Gastroesophageal sphincter (tissue), 4 donors: Measurements from ENCODE around the gene FHOD3. TPM values are rescaled to one million over a fixed set of nuclear protein-coding genes. Genes with fewer than 3 reads are reported as not detected.

ENCODE experiments used
- ATAC-seq: fragments of 150-250 bp; one replicate; pipeline ENCODE4 v1.9.1; 2016; ENCODE audit warnings: mild to moderate bottlenecking, moderate library complexity
- H3K27ac ChIP-seq, 4 donors: fragments of 200-600 bp; sonication (generic) in 3 of 4; 1 replicate in 3 of 4; 2 replicates in 1 of 4; pipeline ENCODE4 v1.5.1; 2016 to 2019
- H3K27me3 ChIP-seq: fragments of 200-600 bp; sonication (generic); one replicate; pipeline ENCODE4 v1.5.1; 2019
- H3K36me3 ChIP-seq, 2 donors: fragments of 200-600 bp; sonication (generic); one replicate each; pipeline ENCODE4 v1.5.1; 2019; ENCODE audit warnings: control low read depth in 1 of 2
- H3K4me1 ChIP-seq, 3 donors: fragments of 200-600 bp; sonication (generic); 1 replicate in 2 of 3; 2 replicates in 1 of 3; pipeline ENCODE4 v1.5.1; 2016 to 2019; ENCODE audit warnings: control low read depth in 2 of 3
- H3K4me3 ChIP-seq, 2 donors: fragments of 200-600 bp; sonication (generic); one replicate each; pipeline ENCODE4 v1.5.1; 2019; ENCODE audit warnings: mild to moderate bottlenecking in 1 of 2, moderate library complexity in 1 of 2
- H3K9me3 ChIP-seq, 3 donors: fragments of 200-600 bp; sonication (generic); one replicate each; pipeline ENCODE4 v1.5.1; 2017 to 2019; ENCODE audit warnings: control low read depth in 2 of 3
- EP300 ChIP-seq: sonication (generic); formaldehyde crosslinking; IDR thresholded peaks from one replicate; pipeline ENCODE4 v1.6.1; 2017; ENCODE audit warnings: antibody characterized with exemption, mild to moderate bottlenecking
- POLR2A ChIP-seq, 2 donors: fragments of 450-650 bp; IDR thresholded peaks; one replicate each; pipeline ENCODE4 v1.6.1; 2017; ENCODE audit warnings: antibody characterized with exemption in 2 of 2, mild to moderate bottlenecking in 2 of 2, moderate library complexity in 1 of 2
- POLR2AphosphoS5 ChIP-seq: sonication (generic); formaldehyde crosslinking; IDR thresholded peaks from one replicate; pipeline ENCODE4 v1.6.1; 2017; ENCODE audit warnings: antibody characterized with exemption
- WGBS, 2 donors: methylation state at CpG; one replicate each; pipeline ENCODE4 v1.1.5; 2018; ENCODE audit warnings: low coverage in 1 of 2; 5-methylcytosine and 5-hydroxymethylcytosine counted together
- total RNA-seq, 4 donors: library from RNA; depleted of rRNA; stranded (reverse); fragments of >200 nt; gene quantifications; one replicate each; pipeline ENCODE4 v1.1.0, GENCODE V29; 2016
- TF ChIP-seq, protein P1 (sequence below), 4 experiments: fragments of 200-600 bp in 2 of 4; fragments of 450-650 bp in 2 of 4; sonication (generic) in 1 of 4; IDR thresholded peaks; one replicate each; pipeline ENCODE4 v1.5.1; 2017 to 2019; ENCODE audit warnings: antibody characterized with exemption in 4 of 4, mild to moderate bottlenecking in 2 of 4, moderate library complexity in 2 of 4

The FHOD3 gene
- total RNA-seq, 4 donors from 2014 or later = 18.4 to 36.7 (median 30.4) TPM

DNA sequence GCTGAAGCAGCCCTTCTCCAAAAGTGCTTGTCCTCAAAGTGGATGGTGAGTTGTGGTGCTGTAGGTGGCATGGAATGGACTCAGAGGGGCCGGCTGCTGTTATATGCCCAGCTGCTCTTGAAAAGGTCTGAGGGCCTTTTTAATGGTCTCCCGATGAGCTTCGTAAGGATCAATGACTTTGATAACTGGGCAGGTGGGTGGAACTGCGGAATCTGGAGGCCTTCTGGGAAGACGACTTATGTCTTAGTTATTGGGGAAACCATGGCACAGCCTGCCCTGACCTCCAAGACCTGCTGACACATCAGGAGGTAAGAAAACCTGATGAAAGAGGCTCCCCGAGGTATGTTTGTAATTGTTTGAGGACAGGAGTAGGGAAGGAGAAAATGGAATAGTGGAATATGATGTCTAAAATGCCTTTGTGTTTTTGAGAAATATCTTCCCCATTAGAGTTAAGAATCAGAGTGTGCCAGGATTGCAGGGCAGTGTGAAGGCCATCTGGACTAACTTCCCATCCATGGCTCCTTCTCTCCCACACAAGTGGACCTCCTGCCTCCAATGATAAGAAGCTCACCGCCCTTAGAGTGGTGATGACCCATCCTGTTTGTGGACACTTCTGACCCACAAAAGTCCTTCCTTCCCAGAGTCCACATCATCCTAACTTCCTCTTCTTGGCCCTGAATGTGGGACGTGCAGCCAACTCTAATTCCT is 236.1 kb downstream of the FHOD3 start:
- ATAC-seq = no peak
- Histone ChIP-seq H3K27me3 (no peaks in the 10 kb centered on the region), H3K36me3 (no peaks in the 10 kb centered on the region), H3K4me1 (no peaks in the 10 kb centered on the region), H3K9me3 (no peaks in the 10 kb centered on the region), H3K27ac (no peak overlapping the region), H3K4me3 (no peak overlapping the region)
- WGBS, 2 donors = 70 to 96% methylated on average over 2 to 4 of the region's 8 CpGs
- no peak for TF ChIP-seq POLR2A (IDR thresholded peaks at IDR 0.05)
- TF ChIP-seq, protein P1, sequence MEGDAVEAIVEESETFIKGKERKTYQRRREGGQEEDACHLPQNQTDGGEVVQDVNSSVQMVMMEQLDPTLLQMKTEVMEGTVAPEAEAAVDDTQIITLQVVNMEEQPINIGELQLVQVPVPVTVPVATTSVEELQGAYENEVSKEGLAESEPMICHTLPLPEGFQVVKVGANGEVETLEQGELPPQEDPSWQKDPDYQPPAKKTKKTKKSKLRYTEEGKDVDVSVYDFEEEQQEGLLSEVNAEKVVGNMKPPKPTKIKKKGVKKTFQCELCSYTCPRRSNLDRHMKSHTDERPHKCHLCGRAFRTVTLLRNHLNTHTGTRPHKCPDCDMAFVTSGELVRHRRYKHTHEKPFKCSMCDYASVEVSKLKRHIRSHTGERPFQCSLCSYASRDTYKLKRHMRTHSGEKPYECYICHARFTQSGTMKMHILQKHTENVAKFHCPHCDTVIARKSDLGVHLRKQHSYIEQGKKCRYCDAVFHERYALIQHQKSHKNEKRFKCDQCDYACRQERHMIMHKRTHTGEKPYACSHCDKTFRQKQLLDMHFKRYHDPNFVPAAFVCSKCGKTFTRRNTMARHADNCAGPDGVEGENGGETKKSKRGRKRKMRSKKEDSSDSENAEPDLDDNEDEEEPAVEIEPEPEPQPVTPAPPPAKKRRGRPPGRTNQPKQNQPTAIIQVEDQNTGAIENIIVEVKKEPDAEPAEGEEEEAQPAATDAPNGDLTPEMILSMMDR (IDR thresholded peaks at IDR 0.05) = no peak
- TF ChIP-seq EP300 = no peak
- no peak for TF ChIP-seq POLR2AphosphoS5

DNA sequence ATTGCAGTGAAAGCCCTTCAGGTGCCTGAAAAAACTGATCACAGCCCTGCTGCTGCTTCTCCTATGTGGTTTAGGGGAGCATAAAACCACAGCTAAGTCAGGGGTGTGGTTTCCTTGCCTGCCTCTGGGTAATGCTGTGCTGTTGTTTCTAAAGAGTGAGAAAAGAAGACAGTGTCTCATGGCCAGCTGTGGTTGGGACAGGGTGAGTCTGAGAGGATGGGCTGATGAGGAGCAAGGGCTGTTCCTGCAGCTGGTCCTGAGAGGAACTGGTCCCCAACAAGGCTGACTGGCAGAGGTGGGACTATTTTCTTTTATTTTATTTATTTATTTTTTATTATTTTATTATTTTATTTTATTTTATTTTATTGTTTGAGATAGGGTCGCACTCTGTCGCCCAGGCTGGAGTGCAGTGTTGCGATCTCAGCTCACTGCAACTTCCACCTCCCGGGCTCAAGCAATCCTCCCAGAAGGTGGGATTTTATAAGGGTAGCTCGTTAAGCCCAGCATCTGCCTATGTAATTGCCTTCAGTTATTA is 236.7 kb downstream of the FHOD3 start:
- Histone ChIP-seq H3K4me1 (no peaks in the 10 kb centered on the region), H3K36me3 (no peaks in the 10 kb centered on the region), H3K27me3 (no peaks in the 10 kb centered on the region), H3K4me3 (no peak overlapping the region), H3K27ac (no peak overlapping the region), H3K9me3 (no peaks in the 10 kb centered on the region)
- TF ChIP-seq POLR2AphosphoS5 = no peak
- TF ChIP-seq, protein P1 (IDR thresholded peaks at IDR 0.05) = no peak
- no peak for TF ChIP-seq EP300
- no peak for TF ChIP-seq POLR2A (IDR thresholded peaks at IDR 0.05)
- no peak for ATAC-seq
- WGBS, 2 donors = 92 to 93% methylated on average over 2 to 5 of the region's 5 CpGs

GRCh38 chr18:36535202-36535935 is 237.9 kb downstream of the FHOD3 start:
- no peak overlapping the region for H3K4me3 ChIP-seq
- no peaks in the 10 kb centered on the region for H3K27me3 ChIP-seq
- H3K4me1 ChIP-seq = no peaks in the 10 kb centered on the region
- no peak for TF ChIP-seq POLR2AphosphoS5
- no peak for TF ChIP-seq POLR2A (IDR thresholded peaks at IDR 0.05)
- TF ChIP-seq EP300 = no peak
- TF ChIP-seq, protein P1 (IDR thresholded peaks at IDR 0.05) = no peak
- no peak for ATAC-seq
- no peaks in the 10 kb centered on the region for H3K9me3 ChIP-seq
- no peak overlapping the region for H3K27ac ChIP-seq
- 92 to 100% methylated on average over 1 to 2 of the region's 2 CpGs for WGBS, 2 donors
- no peaks in the 10 kb centered on the region for H3K36me3 ChIP-seq

DNA sequence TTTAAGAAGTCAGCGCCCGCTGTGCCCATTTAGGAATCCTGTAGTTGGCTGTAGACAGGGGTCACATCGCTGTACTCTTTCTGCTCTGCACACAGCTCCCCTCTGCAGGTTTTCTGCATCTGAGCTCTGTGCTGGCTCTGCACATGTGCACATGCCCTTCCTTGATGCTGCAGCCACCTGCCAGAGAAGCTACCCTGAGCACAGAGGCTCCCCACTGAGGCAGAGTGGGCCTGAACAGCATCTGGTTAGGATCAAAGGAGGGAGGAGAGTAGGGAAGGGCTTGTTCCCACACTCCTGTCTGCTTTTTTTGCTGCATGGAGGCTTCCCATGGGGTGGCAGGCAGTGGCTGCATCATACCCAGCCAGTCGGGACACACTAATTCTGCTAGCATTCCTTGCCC is 238.9 kb downstream of the FHOD3 start:
- Histone ChIP-seq H3K4me3 (no peak overlapping the region), H3K27me3 (no peaks in the 10 kb centered on the region), H3K27ac (no peak overlapping the region), H3K4me1 (no peaks in the 10 kb centered on the region), H3K9me3 (no peaks in the 10 kb centered on the region), H3K36me3 (no peaks in the 10 kb centered on the region)
- 68 to 76% methylated on average over 3 to 4 of the region's 4 CpGs for WGBS, 2 donors
- no peak for ATAC-seq
- TF ChIP-seq POLR2A (IDR thresholded peaks at IDR 0.05) (no peak), POLR2AphosphoS5 (no peak), EP300 (no peak)
- TF ChIP-seq, protein P1 (IDR thresholded peaks at IDR 0.05) = no peak
